ENCODE data around the gene GATD1. TPM values are rescaled to one million over a fixed set of nuclear protein-coding genes. Genes with fewer than 3 reads are reported as not detected.
A peak's percentile ranks its signal among the peaks of the same experiment; 100 is the strongest.

GATD1 gene
- total RNA-seq, 4 donors from 2014 or later: 28.9 to 33.8 (median 31.2) TPM

DNA sequence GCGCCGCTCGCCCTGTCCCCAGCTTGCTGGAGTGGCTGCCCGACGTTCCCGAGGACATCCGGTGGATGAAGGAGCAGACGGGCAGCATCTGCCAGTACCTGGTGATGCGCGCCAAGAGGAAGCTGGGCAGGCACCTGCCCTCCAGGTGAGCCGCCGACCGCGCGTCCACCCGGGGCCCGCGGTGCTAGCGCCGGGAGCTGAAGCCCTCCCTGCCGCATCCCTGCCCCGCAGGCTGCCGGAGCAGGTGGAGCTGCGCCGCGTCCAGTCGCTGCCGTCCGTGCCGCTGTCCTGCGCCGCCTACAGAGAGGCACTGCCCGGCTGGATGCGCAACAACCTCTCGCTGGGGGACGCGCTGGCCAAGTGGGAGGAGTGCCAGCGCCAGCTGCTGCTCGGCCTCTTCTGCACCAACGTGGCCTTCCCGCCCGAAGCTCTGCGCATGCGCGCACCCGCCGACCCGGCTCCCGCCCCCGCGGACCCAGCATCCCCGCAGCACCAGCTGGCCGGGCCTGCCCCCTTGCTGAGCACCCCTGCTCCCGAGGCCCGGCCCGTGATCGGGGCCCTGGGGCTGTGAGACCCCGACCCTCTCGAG, 47.1 kb upstream of the GATD1 start:
- 70% methylated on average over 2 of the region's 59 CpGs; no CpG with 5 or more reads in 1 of the 2 donors for WGBS, 2 donors (ENCODE audit: low coverage in 1 of 2)
- Histone ChIP-seq H3K27ac (no peak overlapping the region), H3K4me1 (peaks cover 0 to 64% (median 29%) of the 10 kb centered on the region in 3 donors), H3K4me3 (no peak overlapping the region), H3K9me3 (no peaks in the 10 kb centered on the region), H3K27me3 (peaks cover 56% of the 10 kb centered on the region), H3K36me3 (peaks cover 0 to 49% of the 10 kb centered on the region in 2 donors)
- TF ChIP-seq, protein P1, sequence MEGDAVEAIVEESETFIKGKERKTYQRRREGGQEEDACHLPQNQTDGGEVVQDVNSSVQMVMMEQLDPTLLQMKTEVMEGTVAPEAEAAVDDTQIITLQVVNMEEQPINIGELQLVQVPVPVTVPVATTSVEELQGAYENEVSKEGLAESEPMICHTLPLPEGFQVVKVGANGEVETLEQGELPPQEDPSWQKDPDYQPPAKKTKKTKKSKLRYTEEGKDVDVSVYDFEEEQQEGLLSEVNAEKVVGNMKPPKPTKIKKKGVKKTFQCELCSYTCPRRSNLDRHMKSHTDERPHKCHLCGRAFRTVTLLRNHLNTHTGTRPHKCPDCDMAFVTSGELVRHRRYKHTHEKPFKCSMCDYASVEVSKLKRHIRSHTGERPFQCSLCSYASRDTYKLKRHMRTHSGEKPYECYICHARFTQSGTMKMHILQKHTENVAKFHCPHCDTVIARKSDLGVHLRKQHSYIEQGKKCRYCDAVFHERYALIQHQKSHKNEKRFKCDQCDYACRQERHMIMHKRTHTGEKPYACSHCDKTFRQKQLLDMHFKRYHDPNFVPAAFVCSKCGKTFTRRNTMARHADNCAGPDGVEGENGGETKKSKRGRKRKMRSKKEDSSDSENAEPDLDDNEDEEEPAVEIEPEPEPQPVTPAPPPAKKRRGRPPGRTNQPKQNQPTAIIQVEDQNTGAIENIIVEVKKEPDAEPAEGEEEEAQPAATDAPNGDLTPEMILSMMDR (IDR thresholded peaks at IDR 0.05): no peak
- TF ChIP-seq EP300 (IDR thresholded peaks at IDR 0.05) (no peak), POLR2AphosphoS5 (IDR thresholded peaks at IDR 0.05) (no peak), POLR2A (IDR thresholded peaks at IDR 0.05) (no peak)
- ATAC-seq: no peak

DNA sequence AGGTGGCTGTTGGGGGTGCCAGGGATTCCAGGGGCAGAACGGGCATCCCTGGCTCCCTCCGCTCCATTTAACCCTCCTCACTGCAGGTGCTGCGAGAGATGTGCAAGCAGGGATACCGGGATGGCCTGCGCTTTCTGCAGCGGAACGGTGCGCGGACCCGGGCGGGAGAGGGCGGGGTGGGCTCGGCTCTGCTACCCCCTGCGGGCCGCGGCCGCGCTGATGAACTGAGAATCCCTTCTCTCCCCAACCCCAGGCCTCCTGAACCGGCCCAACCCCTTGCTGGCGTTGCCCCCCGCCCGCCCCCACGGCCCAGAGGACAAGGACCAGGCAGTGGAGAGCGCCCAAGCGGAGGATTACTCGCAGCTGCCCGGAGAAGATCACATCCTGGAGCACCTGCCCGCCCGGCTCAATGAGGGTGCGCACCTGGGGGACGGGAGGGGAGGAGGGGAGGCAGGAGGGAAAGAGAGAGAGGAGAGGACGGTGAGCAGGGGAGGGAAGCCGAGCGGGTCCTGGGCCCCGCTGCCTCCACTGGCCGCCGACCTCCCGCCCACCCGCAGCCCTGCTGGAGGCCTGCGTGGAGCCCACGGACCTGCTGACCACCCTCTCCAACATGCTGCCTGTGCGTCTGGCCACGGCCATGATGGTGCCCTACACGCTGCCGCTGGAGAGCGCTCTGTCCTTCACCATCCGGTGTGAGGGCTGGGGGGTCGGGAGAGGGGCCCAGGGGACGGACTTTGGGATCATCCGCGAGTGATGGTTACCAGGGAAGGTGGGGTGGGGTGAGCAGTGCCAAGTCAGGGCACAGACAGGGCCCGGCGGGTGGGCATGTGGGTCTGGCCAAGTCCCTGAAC, 46.4 kb upstream of the GATD1 start:
- no CpG with 5 or more reads among the region's 53 CpGs for WGBS, 2 donors (ENCODE audit: low coverage in 1 of 2)
- Histone ChIP-seq H3K36me3 (peaks cover 0 to 49% of the 10 kb centered on the region in 2 donors), H3K9me3 (no peaks in the 10 kb centered on the region), H3K27me3 (peaks cover 49% of the 10 kb centered on the region), H3K4me1 (peaks cover 0 to 62% (median 26%) of the 10 kb centered on the region in 3 donors), H3K4me3 (no peak overlapping the region), H3K27ac (no peak overlapping the region)
- TF ChIP-seq EP300 (IDR thresholded peaks at IDR 0.05): no peak
- TF ChIP-seq POLR2AphosphoS5 (IDR thresholded peaks at IDR 0.05): no peak
- TF ChIP-seq, protein P1 (IDR thresholded peaks at IDR 0.05): no peak
- TF ChIP-seq POLR2A (IDR thresholded peaks at IDR 0.05): no peak
- ATAC-seq: no peak

DNA sequence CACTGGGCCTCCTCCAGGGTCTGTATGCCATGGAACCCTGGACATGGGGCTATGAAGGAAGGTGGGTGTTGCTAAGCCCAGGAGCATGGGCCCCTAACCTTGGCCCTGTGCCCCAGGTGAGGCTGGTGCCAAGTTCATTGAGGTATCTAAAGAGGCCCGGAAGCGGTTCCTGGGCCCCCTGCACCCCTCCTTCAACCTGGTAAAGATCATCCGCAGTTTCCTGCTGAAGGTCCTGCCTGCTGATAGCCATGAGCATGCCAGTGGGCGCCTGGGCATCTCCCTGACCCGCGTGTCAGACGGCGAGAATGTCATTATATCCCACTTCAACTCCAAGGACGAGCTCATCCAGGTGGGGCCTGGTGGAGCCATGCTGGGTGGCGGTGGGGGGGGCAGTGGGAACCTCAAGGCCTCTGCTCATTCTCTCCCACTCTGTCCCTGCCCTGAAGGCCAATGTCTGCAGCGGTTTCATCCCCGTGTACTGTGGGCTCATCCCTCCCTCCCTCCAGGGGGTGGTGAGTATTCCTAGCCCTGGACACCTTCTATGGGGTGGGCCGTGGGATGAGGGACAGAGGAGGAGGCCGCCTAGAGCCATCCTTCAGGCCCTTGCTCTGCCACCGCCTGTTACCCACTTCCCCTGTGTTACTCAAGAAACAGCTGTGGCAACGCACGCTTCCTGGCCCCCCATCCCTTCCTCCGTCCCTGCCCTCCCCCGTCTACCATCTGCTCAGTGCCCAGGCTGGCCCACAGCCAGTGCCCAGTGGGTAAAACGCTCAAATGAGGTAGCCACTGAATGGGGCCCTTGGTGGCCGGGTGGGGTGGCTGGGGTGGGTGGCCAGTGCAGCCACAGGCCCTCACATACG, 44.5 kb upstream of the GATD1 start:
- H3K27ac ChIP-seq: peak overlapping the region in 3 of 4 donors; percentile 91 to 100 (median 96)
- no peaks in the 10 kb centered on the region for H3K9me3 ChIP-seq
- TF ChIP-seq POLR2A (IDR thresholded peaks at IDR 0.05) (peak in 1 of 2 donors; percentile 3), POLR2AphosphoS5 (IDR thresholded peaks at IDR 0.05) (no peak), EP300 (IDR thresholded peaks at IDR 0.05) (no peak)
- TF ChIP-seq, protein P1 (IDR thresholded peaks at IDR 0.05): no peak
- H3K27me3 ChIP-seq: peaks cover 30% of the 10 kb centered on the region
- H3K4me3 ChIP-seq: peak overlapping the region in 1 of 2 donors; percentile 99
- no peak for ATAC-seq
- peaks cover 0 to 47% (median 19%) of the 10 kb centered on the region in 3 donors for H3K4me1 ChIP-seq
- H3K36me3 ChIP-seq: peaks cover 0 to 49% of the 10 kb centered on the region in 2 donors
- WGBS, 2 donors (ENCODE audit: low coverage in 1 of 2): 64% methylated on average over 3 of the region's 22 CpGs; no CpG with 5 or more reads in 1 of the 2 donors

DNA sequence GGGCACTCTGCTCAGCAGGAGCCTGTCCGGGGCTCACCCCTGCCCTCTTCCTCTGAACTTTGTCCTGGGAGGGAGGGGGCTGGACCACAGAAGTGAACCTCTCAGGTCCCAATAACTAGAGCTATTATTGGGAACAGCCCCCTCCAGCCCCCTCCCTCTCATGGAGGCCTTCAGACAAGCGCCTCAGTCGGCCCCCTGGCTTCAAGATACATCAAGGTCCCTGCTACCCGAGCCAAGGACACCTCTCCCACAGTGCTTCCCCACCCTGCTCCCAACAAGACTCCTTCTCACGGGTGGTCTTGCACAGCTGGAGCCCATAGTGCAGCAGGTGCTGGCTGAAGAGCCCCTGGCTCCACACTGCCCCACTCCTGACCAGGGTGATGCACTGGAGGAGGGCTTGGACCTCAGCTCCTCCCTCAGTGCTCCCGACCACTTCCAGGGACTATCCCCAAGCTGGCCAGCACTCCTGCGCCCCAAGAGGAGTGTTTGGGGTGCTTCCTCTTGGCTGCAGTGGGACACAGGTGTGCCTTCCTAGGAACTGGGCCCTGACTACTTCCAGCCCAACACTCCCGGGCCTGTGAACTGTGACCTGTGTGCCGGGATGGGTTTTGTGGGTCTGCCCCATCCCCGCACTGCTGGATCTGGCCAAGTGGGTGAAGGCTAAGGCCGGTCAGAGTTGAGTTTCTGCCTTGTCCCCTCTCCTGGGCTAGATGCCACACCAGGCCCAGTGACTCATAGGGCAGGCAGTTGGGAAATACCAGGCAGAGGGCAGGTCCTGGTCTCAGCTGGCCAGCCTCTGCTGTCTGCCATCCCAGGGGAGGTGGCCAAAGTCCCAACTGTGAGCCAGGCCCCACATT, 43.6 kb upstream of the GATD1 start:
- Histone ChIP-seq H3K4me3 (peak overlapping the region; percentile 63 to 99), H3K9me3 (no peaks in the 10 kb centered on the region), H3K27ac (peak overlapping the region; percentile 75 to 100 (median 94)), H3K4me1 (peaks cover 0 to 40% (median 18%) of the 10 kb centered on the region in 3 donors), H3K36me3 (peaks cover 0 to 46% of the 10 kb centered on the region in 2 donors), H3K27me3 (peaks cover 21% of the 10 kb centered on the region)
- ATAC-seq: peak; percentile 39
- 20 to 70% methylated on average over 1 to 2 of the region's 11 CpGs for WGBS, 2 donors (ENCODE audit: low coverage in 1 of 2)
- TF ChIP-seq POLR2AphosphoS5 (IDR thresholded peaks at IDR 0.05) (peak; percentile 88), EP300 (IDR thresholded peaks at IDR 0.05) (no peak), POLR2A (IDR thresholded peaks at IDR 0.05) (peak in 1 of 2 donors; percentile 8)
- TF ChIP-seq, protein P1 (IDR thresholded peaks at IDR 0.05): no peak
